OCI-LY7 (cell line): ENCODE results near the gene PHACTR3. TPM values are rescaled to one million over a fixed set of nuclear protein-coding genes. Genes with fewer than 3 reads are reported as not detected.

Experiments used
- BruUV-seq: library from RNA; stranded (reverse); fragments of 400-500 nt; replicated peaks from 2 replicates; lab custom pipeline; 2021; lab: Mats Ljungman, UMichigan
- CTCF ChIA-PET: fragments of 300-600 bp; sonication (Branson Sonifier 250); formaldehyde crosslinking; loops from one replicate; lab custom pipeline; 2022; ENCODE audit warnings: antibody characterized with exemption; ENCODE audit not compliant: unreplicated experiment; lab: Charles Lee
- POLR2A ChIA-PET: fragments of 300-600 bp; sonication (Branson Sonifier 250); formaldehyde crosslinking; loops from one replicate; lab custom pipeline; 2022; ENCODE audit warnings: antibody characterized with exemption; lab: Charles Lee
- DNase-seq: peaks from one replicate; pipeline ENCODE4 v3.0.0-alpha.2; 2015; ENCODE audit warnings: low spot score
- H2AFZ ChIP-seq: fragments of 200-600 bp; sonication (generic), shearing (Covaris generic); 2 replicates; pipeline ENCODE4 v1.6.1; 2014; ENCODE audit warnings: mild to moderate bottlenecking, antibody characterized with exemption, low read length, moderate library complexity
- H3K27ac ChIP-seq: fragments of 200-600 bp; sonication (generic); 2 replicates; pipeline ENCODE4 v1.5.1; 2014; ENCODE audit warnings: mixed run types, low read depth, mild to moderate bottlenecking, moderate library complexity, low read length, inconsistent platforms; ENCODE audit not compliant: poor library complexity, severe bottlenecking
- H3K36me3 ChIP-seq: fragments of 200-600 bp; sonication (generic); 2 replicates; pipeline ENCODE4 v1.6.1; 2014; ENCODE audit warnings: mild to moderate bottlenecking, antibody characterized with exemption, low read length, moderate library complexity, mixed read lengths; ENCODE audit not compliant: insufficient read depth
- H3K4me1 ChIP-seq: fragments of 200-600 bp; sonication (generic); 2 replicates; pipeline ENCODE4 v1.5.1; 2014; ENCODE audit warnings: mild to moderate bottlenecking, low read length; ENCODE audit not compliant: insufficient read depth, poor library complexity, severe bottlenecking
- H3K4me2 ChIP-seq: fragments of 200-600 bp; sonication (generic); 2 replicates; pipeline ENCODE4 v1.6.1; 2014; ENCODE audit warnings: mild to moderate bottlenecking, low read length
- H3K4me3 ChIP-seq: fragments of 200-600 bp; sonication (generic); 2 replicates; pipeline ENCODE4 v1.5.1; 2014; ENCODE audit warnings: mild to moderate bottlenecking, low read depth, low read length; ENCODE audit not compliant: poor library complexity, severe bottlenecking
- H3K79me2 ChIP-seq: fragments of 200-600 bp; sonication (generic); 2 replicates; pipeline ENCODE4 v1.6.1; 2016; ENCODE audit warnings: low read depth, mild to moderate bottlenecking, low read length, moderate library complexity, mixed read lengths; ENCODE audit not compliant: insufficient read depth
- H3K9me2 ChIP-seq: fragments of 200-600 bp; sonication (generic); 2 replicates; pipeline ENCODE4 v1.6.1; 2016; ENCODE audit warnings: mild to moderate bottlenecking, low read length, mixed read lengths; ENCODE audit not compliant: insufficient read depth
- H3K9me3 ChIP-seq: fragments of 200-600 bp; sonication (generic); 2 replicates; pipeline ENCODE4 v1.6.1; 2014; ENCODE audit warnings: mild to moderate bottlenecking, mixed run types, low read length, mixed read lengths
- H4K20me1 ChIP-seq: fragments of 200-600 bp; sonication (generic); 2 replicates; pipeline ENCODE4 v1.6.1; 2014; ENCODE audit warnings: mild to moderate bottlenecking, antibody characterized with exemption, low read length, moderate library complexity, mixed read lengths; ENCODE audit not compliant: insufficient read depth
- EZH2phosphoT487 ChIP-seq: fragments of 200-600 bp; sonication (generic); IDR thresholded peaks from 2 replicates; pipeline ENCODE4 v1.6.1; 2018; ENCODE audit warnings: low read depth, borderline replicate concordance, mild to moderate bottlenecking, mixed run types, antibody characterized with exemption, low read length, moderate library complexity, mixed read lengths
- intact Hi-C: fragments of 100-400 bp; cut with micrococcal nuclease; formaldehyde crosslinking; loops from one replicate; pipeline ENCODE4 v1.10.0; 2022; ENCODE audit not compliant: unreplicated experiment
- total RNA-seq, 2 experiments: library from RNA; depleted of rRNA in 1 of 2; stranded (reverse); fragments of >200 nt in 1 of 2; shearing (Covaris generic) in 1 of 2; gene quantifications; 2 replicates each; pipeline ENCODE4 v1.2.3, GENCODE V29; 2014 to 2022
- TF ChIP-seq, protein P1 (sequence below): fragments of 200-600 bp; sonication (generic); conservative IDR thresholded peaks from 2 replicates; pipeline ENCODE4 v1.5.1; 2014; ENCODE audit warnings: mild to moderate bottlenecking, antibody characterized with exemption, low read length, moderate library complexity, mixed read lengths

PHACTR3 gene
- total RNA-seq, 2 experiments from 2014 or later = 0.32 TPM; not detected in 1

DNA sequence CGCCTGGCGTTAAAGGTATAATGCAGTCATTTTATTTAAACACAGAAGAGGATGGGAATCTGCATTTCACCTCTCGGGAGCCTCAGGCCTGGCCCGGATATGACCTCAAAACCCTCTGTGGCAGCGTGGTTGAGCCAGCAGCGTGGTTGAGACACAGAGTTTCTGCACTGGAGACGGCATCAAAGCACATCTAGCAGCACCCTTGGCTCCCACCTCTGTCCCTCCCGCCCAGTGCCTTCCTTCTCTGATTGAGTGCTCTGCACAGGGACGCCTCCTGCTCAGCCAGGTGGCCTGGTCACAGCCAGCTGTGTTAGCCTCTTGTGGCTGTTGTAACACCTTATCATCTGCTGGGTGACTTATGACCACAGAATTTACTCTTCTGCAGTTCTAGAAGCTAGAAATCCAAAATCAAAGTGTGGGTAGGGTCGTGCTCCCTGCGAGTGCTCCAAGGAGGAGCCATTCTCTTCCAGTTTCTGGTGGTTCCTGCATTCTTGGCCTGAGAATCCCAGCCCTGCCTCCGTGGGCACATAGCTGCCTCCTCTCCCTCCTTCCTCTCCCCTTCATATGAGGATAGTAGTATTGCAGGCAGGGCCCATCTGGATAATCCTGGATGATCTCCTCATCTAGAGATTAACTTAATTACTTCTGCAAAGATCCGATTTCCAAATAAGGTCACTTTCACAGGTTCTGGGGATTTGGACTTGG lies 172.4 kb downstream of the PHACTR3 start:
- Histone ChIP-seq H3K4me2 (no peak overlapping the region), H3K36me3 (no peaks in the 10 kb centered on the region), H3K79me2 (no peaks in the 10 kb centered on the region), H3K9me3 (no peaks in the 10 kb centered on the region), H3K4me1 (no peaks in the 10 kb centered on the region), H3K9me2 (no peaks in the 10 kb centered on the region), H2AFZ (no peak overlapping the region), H3K4me3 (no peak overlapping the region), H4K20me1 (no peaks in the 10 kb centered on the region), H3K27ac (no peak overlapping the region)
- intact Hi-C loops = no loop called here
- DNase-seq = no peak
- BruUV-seq = no TSS peak
- CTCF ChIA-PET = no interaction called here
- TF ChIP-seq EZH2phosphoT487 = no peak
- TF ChIP-seq, protein P1, sequence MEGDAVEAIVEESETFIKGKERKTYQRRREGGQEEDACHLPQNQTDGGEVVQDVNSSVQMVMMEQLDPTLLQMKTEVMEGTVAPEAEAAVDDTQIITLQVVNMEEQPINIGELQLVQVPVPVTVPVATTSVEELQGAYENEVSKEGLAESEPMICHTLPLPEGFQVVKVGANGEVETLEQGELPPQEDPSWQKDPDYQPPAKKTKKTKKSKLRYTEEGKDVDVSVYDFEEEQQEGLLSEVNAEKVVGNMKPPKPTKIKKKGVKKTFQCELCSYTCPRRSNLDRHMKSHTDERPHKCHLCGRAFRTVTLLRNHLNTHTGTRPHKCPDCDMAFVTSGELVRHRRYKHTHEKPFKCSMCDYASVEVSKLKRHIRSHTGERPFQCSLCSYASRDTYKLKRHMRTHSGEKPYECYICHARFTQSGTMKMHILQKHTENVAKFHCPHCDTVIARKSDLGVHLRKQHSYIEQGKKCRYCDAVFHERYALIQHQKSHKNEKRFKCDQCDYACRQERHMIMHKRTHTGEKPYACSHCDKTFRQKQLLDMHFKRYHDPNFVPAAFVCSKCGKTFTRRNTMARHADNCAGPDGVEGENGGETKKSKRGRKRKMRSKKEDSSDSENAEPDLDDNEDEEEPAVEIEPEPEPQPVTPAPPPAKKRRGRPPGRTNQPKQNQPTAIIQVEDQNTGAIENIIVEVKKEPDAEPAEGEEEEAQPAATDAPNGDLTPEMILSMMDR = no peak
- POLR2A ChIA-PET = interaction anchor here (0.6 kb wide), 1 partner anchor 13 kb away, joined by 3 read pairs; no protein-coding TSS in a partner anchor

DNA sequence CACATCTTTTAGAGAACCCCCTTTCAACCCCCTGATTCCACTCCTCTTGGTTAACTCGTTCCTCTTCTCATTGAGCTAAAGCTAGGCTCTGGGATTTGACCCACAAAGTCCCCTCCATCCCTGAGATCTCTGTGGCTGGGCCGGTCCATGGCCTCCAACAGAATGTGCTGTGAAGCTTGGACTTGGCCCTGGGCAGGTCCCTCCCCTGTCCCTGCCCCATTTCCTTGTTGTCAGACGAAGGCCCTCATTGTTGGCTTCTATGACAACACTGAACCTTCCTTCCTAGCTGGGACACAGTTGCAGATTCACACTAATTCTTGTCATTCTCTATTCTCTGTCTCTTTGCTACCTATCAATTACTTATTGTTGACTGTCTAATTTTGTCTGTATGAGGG lies 173.0 kb downstream of the PHACTR3 start:
- no peak for TF ChIP-seq EZH2phosphoT487
- TF ChIP-seq, protein P1 = no peak
- H3K4me1 ChIP-seq = no peaks in the 10 kb centered on the region
- H2AFZ ChIP-seq = no peak overlapping the region
- no peaks in the 10 kb centered on the region for H3K9me3 ChIP-seq
- no peak for DNase-seq
- H3K79me2 ChIP-seq = no peaks in the 10 kb centered on the region
- intact Hi-C loops = no loop called here
- no peaks in the 10 kb centered on the region for H3K36me3 ChIP-seq
- no peaks in the 10 kb centered on the region for H4K20me1 ChIP-seq
- no peak overlapping the region for H3K4me2 ChIP-seq
- H3K4me3 ChIP-seq = no peak overlapping the region
- POLR2A ChIA-PET = no interaction called here
- no peaks in the 10 kb centered on the region for H3K9me2 ChIP-seq
- H3K27ac ChIP-seq = no peak overlapping the region
- CTCF ChIA-PET = no interaction called here
- no TSS peak for BruUV-seq

DNA sequence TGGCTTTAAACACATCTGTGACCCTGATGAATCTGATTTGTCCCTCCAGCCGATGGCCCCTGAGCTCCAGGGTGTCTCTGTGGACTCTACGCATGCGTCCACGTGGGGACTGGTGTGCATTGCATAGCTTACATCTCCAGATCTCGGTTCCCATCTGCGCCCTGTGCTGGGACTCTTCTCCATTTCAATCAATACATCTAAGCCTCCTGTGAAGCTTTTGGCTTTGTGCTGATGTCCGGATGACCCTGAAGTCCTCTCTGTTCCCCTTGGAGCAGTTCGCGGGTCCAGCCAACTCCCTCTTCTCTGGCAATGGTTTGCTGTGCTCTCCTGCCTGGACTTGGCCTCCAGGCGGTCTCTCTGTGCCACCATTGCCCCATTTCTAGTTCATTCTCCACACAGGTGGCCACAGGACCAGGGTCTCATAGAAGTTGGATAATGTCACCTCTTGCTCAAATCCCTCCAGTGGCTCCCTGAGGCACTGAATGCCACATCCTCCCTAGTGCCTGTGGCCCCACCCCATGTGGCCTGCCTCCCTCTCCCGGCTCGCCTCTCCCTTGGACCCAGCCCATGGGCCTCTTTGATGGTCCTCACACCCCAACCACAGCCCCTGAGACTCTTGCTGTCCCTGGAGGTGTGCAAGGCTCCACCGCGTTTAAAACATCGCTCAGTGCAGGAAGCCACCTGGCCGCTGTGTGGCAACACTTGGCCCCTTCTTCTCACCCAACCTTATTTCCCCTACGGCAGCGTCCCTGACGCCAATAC lies 173.7 kb downstream of the PHACTR3 start:
- H3K9me3 ChIP-seq = no peaks in the 10 kb centered on the region
- H3K79me2 ChIP-seq = no peaks in the 10 kb centered on the region
- H3K9me2 ChIP-seq = no peaks in the 10 kb centered on the region
- intact Hi-C loops = no loop called here
- no peak overlapping the region for H3K4me2 ChIP-seq
- TF ChIP-seq EZH2phosphoT487 = no peak
- TF ChIP-seq, protein P1 = no peak
- no peaks in the 10 kb centered on the region for H3K4me1 ChIP-seq
- H3K36me3 ChIP-seq = no peaks in the 10 kb centered on the region
- ChIA-PET CTCF (no interaction called here), POLR2A (no interaction called here)
- H3K4me3 ChIP-seq = no peak overlapping the region
- H2AFZ ChIP-seq = no peak overlapping the region
- DNase-seq = no peak
- no TSS peak for BruUV-seq
- H3K27ac ChIP-seq = no peak overlapping the region
- H4K20me1 ChIP-seq = no peaks in the 10 kb centered on the region
